GM12873 (cell line): ENCODE measurements around the gene NUP210.

ENCODE experiments used
- TF ChIP-seq, protein P1 (sequence below): IDR thresholded peaks from 2 replicates; pipeline ENCODE4 v1.5.1; 2012; ENCODE audit warnings: low read depth, mild to moderate bottlenecking, moderate library complexity, low read length, control low read depth; ENCODE audit not compliant: insufficient read depth; ENCODE audit errors: missing control alignments

Gene NUP210

DNA sequence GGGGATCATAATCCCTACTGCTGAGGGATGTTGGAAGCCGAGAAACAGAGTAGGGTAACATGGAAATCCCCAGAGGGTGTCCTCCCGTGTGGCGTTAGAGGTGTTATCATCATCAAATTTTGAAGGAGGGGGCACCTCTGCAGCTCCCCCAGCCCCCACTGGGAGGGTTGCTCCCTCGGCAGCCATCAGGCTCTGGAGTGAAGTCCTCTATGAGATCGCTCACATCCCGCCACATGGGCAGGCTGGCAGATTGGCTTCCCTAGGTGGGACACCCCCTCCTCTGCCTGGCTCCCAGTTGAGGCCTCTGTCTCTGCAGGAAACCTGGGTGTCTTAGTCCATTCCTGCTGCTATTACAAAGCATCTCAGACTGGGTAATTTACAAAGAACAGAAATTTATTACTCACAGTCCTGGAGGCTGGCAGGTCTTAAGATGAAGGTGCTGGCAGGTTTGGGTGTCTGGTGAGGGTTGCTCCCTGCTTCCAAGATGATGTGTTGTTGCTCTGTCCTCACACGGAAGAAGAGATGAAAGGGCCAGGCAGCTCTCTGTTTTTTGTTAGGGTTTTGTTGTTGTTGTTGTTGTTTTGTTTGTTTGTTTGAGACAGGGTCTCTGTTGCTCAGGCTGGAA is 120.5 kb downstream of the NUP210 start:
- TF ChIP-seq, protein P1, sequence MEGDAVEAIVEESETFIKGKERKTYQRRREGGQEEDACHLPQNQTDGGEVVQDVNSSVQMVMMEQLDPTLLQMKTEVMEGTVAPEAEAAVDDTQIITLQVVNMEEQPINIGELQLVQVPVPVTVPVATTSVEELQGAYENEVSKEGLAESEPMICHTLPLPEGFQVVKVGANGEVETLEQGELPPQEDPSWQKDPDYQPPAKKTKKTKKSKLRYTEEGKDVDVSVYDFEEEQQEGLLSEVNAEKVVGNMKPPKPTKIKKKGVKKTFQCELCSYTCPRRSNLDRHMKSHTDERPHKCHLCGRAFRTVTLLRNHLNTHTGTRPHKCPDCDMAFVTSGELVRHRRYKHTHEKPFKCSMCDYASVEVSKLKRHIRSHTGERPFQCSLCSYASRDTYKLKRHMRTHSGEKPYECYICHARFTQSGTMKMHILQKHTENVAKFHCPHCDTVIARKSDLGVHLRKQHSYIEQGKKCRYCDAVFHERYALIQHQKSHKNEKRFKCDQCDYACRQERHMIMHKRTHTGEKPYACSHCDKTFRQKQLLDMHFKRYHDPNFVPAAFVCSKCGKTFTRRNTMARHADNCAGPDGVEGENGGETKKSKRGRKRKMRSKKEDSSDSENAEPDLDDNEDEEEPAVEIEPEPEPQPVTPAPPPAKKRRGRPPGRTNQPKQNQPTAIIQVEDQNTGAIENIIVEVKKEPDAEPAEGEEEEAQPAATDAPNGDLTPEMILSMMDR, result no peak

DNA sequence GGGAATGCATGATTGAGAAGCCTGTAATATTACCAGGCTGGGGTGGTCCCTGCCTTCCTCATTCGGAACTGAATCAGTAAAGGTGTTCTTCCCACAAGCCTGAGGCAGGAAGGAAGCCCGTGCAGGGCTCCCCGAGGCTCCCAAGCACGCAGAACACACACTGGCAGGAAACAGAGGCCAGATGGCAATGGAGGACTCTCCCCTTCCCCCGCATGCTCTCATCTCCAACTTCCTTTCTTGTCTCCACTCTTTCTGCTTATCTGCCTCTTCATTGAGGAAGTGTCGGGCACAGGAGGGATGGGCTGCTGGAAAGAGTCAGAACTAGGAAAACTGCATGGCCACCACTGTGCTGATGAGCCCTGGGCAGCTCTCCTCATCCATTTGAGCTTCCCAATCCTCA is 123.5 kb downstream of the NUP210 start:
- TF ChIP-seq, protein P1, result no peak

DNA sequence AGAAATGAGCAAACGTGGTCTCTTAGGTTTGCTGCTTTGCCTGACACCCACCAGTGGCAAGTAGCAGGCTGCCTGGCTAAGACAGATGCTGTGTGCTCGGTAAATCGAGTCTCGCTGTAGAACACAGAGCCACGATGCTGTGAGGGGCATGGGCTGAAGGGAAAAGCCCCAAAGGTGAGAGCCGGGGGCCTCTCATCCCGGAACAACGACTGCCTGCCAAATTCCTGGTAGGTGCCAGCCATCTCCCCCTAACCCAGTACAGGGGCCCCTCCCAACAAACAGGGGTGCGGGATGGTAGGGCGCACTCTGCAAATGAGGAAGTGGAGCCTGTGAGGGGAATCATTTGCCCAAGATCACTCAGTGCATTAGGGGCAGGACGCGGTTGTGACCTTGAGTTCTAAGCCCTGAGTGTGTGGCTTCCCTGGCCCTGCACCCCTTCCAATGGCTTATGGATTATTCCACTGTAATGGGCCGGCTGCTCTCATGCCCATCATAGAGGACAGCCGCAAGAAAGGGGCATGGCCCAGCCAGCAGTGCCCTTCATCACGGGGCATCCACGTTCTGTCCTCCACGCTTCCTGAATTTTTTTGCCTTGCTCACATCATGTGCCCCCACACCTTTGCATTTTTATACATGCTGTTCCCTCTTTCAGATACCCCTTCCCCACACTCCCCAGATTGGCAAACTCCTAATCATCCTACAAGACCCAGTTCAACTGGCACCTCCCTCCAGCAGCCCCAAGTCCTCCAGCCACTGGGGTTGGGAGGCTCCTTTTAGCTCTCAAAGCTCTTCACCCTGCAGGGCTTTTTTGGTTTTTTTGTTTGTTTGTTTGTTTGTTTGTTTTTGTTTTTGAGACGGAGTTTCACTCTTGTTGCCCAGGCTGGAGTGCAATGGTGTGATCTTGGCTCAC is 125.4 kb downstream of the NUP210 start:
- TF ChIP-seq, protein P1, result no peak

DNA sequence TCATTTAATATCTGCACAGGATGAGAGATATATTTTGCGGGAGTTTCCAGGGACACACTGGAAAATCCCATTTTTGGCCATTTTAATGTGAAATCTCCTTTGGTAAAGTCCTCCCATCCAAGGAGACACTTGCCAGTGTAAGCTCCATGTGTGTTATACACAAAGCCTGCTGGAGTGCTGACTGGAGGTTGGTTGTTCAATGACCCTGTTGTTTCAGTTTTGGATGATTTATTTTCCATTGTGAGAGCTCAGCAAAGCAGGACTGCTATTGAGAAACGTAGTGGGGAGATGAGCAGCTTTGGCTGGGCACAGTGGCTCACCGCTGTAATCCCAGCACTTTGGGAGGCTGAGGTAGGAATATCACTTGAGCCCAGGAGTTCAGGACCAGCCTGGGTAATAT is 127.7 kb downstream of the NUP210 start:
- TF ChIP-seq, protein P1, result no peak

DNA sequence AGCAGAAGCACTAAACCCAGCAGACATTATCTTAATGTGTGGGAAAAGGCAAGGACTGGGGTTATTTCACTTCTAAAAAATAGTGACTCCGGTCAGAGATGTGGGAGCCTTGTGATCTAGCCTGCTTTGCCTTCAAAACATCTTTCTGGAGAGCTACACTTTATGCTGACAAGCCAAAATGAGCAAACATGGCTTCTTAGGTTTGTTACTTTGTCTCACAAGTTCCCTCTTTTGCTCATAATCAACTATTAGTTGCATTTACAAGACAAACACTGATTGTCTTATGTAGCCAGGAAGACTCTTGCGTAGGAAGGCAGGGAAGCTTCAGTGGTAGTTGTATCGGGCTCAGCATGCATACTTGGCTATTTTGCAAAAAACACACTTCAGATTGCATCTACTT is 129.2 kb downstream of the NUP210 start:
- TF ChIP-seq, protein P1, result no peak

DNA sequence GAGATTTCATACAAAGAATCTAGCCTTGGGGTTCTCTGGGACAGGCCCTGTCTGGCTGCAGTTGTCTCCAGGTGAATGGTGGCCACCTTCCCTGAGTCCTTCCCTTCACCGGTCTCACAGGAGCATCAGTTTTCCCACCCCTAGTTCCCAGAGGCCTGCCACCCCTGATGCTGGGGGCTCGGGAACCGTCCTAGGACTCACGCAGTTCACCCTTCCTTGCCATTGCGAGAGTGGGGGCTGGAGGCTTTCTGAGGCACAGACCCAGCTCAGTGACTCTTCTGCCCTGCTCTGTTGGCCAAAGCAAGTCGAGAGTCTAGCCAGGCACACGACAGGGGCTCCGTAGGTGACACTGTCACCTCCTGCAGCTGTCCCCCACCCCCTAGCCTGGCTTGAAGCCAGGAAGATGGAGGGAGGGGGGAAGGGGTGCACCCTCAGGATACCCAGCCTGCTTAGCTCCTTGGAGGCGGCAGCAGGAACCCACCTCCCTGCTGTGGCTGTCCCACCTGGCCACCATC is 130.3 kb downstream of the NUP210 start:
- TF ChIP-seq, protein P1, result no peak
